Measurements from ENCODE around the gene PPP1R9A.

PPP1R9A gene

GRCh38 chr7:95201727-95202126 is 294.3 kb downstream of the PPP1R9A start:
- no peak overlapping the region for H3K4me3 ChIP-seq (ENCODE audit: low read depth, low read length)
- H3K4me1 ChIP-seq (ENCODE audit: control insufficient read depth, insufficient read depth, low read length) = no peaks in the 10 kb centered on the region
- no peaks in the 10 kb centered on the region for H3K9me3 ChIP-seq (ENCODE audit: control insufficient read depth, insufficient read depth, low read length)
- H3K9ac ChIP-seq (ENCODE audit: low read depth, low read length) = no peak overlapping the region
- no peak overlapping the region for H3K27ac ChIP-seq (ENCODE audit: low read depth, low read length)
- no peaks in the 10 kb centered on the region for H3K36me3 ChIP-seq (ENCODE audit: control insufficient read depth, insufficient read depth, low read length)
- no peaks in the 10 kb centered on the region for H3K27me3 ChIP-seq (ENCODE audit: control insufficient read depth, insufficient read depth, low read length)

- Histone ChIP-seq H3K4me1 (ENCODE audit: control insufficient read depth, insufficient read depth, low read length) (no peaks in the 10 kb centered on the region), H3K9me3 (ENCODE audit: control insufficient read depth, insufficient read depth, low read length) (no peaks in the 10 kb centered on the region), H3K36me3 (ENCODE audit: control insufficient read depth, insufficient read depth, low read length) (no peaks in the 10 kb centered on the region), H3K9ac (ENCODE audit: low read depth, low read length) (no peak overlapping the region), H3K27me3 (ENCODE audit: control insufficient read depth, insufficient read depth, low read length) (no peaks in the 10 kb centered on the region), H3K27ac (ENCODE audit: low read depth, low read length) (no peak overlapping the region), H3K4me3 (ENCODE audit: low read depth, low read length) (no peak overlapping the region)
Observed at GRCh38 chr7:95204618-95205017, 297.2 kb downstream of the PPP1R9A start.

GRCh38 chr7:95205665-95206225 is 298.4 kb downstream of the PPP1R9A start:
- no peak overlapping the region for H3K27ac ChIP-seq (ENCODE audit: low read depth, low read length)
- no peaks in the 10 kb centered on the region for H3K9me3 ChIP-seq (ENCODE audit: control insufficient read depth, insufficient read depth, low read length)
- H3K27me3 ChIP-seq (ENCODE audit: control insufficient read depth, insufficient read depth, low read length) = no peaks in the 10 kb centered on the region
- no peaks in the 10 kb centered on the region for H3K4me1 ChIP-seq (ENCODE audit: control insufficient read depth, insufficient read depth, low read length)
- H3K4me3 ChIP-seq (ENCODE audit: low read depth, low read length) = no peak overlapping the region
- H3K36me3 ChIP-seq (ENCODE audit: control insufficient read depth, insufficient read depth, low read length) = no peaks in the 10 kb centered on the region
- no peak overlapping the region for H3K9ac ChIP-seq (ENCODE audit: low read depth, low read length)

- Histone ChIP-seq H3K27ac (ENCODE audit: low read depth, low read length) (no peak overlapping the region), H3K27me3 (ENCODE audit: control insufficient read depth, insufficient read depth, low read length) (no peaks in the 10 kb centered on the region)
Observed at GRCh38 chr7:95209276-95209675, 301.9 kb downstream of the PPP1R9A start.

GRCh38 chr7:95209788-95210187 is 302.4 kb downstream of the PPP1R9A start:
- no peaks in the 10 kb centered on the region for H3K9me3 ChIP-seq (ENCODE audit: control insufficient read depth, insufficient read depth, low read length)
- H3K4me1 ChIP-seq (ENCODE audit: control insufficient read depth, insufficient read depth, low read length) = no peaks in the 10 kb centered on the region
- H3K27ac ChIP-seq (ENCODE audit: low read depth, low read length) = no peak overlapping the region
- H3K4me3 ChIP-seq (ENCODE audit: low read depth, low read length) = no peak overlapping the region
- no peaks in the 10 kb centered on the region for H3K27me3 ChIP-seq (ENCODE audit: control insufficient read depth, insufficient read depth, low read length)
- no peak overlapping the region for H3K9ac ChIP-seq (ENCODE audit: low read depth, low read length)
- no peaks in the 10 kb centered on the region for H3K36me3 ChIP-seq (ENCODE audit: control insufficient read depth, insufficient read depth, low read length)

More at GRCh38 chr7:95209276-95209675, 301.9 kb downstream of the PPP1R9A start:
- Histone ChIP-seq H3K9ac (ENCODE audit: low read depth, low read length) (no peak overlapping the region), H3K36me3 (ENCODE audit: control insufficient read depth, insufficient read depth, low read length) (no peaks in the 10 kb centered on the region), H3K9me3 (ENCODE audit: control insufficient read depth, insufficient read depth, low read length) (no peaks in the 10 kb centered on the region), H3K4me3 (ENCODE audit: low read depth, low read length) (no peak overlapping the region), H3K4me1 (ENCODE audit: control insufficient read depth, insufficient read depth, low read length) (no peaks in the 10 kb centered on the region)

GRCh38 chr7:95213148-95213547 is 305.8 kb downstream of the PPP1R9A start:
- no peak overlapping the region for H3K27ac ChIP-seq (ENCODE audit: low read depth, low read length)
- no peaks in the 10 kb centered on the region for H3K36me3 ChIP-seq (ENCODE audit: control insufficient read depth, insufficient read depth, low read length)
- H3K9me3 ChIP-seq (ENCODE audit: control insufficient read depth, insufficient read depth, low read length) = no peaks in the 10 kb centered on the region
- H3K27me3 ChIP-seq (ENCODE audit: control insufficient read depth, insufficient read depth, low read length) = no peaks in the 10 kb centered on the region
- no peak overlapping the region for H3K9ac ChIP-seq (ENCODE audit: low read depth, low read length)
- no peaks in the 10 kb centered on the region for H3K4me1 ChIP-seq (ENCODE audit: control insufficient read depth, insufficient read depth, low read length)
- no peak overlapping the region for H3K4me3 ChIP-seq (ENCODE audit: low read depth, low read length)

- Histone ChIP-seq H3K9me3 (ENCODE audit: control insufficient read depth, insufficient read depth, low read length) (no peaks in the 10 kb centered on the region), H3K4me1 (ENCODE audit: control insufficient read depth, insufficient read depth, low read length) (no peaks in the 10 kb centered on the region), H3K9ac (ENCODE audit: low read depth, low read length) (no peak overlapping the region), H3K27ac (ENCODE audit: low read depth, low read length) (no peak overlapping the region), H3K36me3 (ENCODE audit: control insufficient read depth, insufficient read depth, low read length) (no peaks in the 10 kb centered on the region), H3K27me3 (ENCODE audit: control insufficient read depth, insufficient read depth, low read length) (no peaks in the 10 kb centered on the region), H3K4me3 (ENCODE audit: low read depth, low read length) (no peak overlapping the region)
Observed at GRCh38 chr7:95213809-95214492, 306.6 kb downstream of the PPP1R9A start.

GRCh38 chr7:95219721-95220120 is 312.3 kb downstream of the PPP1R9A start:
- no peaks in the 10 kb centered on the region for H3K27me3 ChIP-seq (ENCODE audit: control insufficient read depth, insufficient read depth, low read length)
- no peak overlapping the region for H3K4me3 ChIP-seq (ENCODE audit: low read depth, low read length)
- no peak overlapping the region for H3K27ac ChIP-seq (ENCODE audit: low read depth, low read length)
- no peak overlapping the region for H3K9ac ChIP-seq (ENCODE audit: low read depth, low read length)
- H3K4me1 ChIP-seq (ENCODE audit: control insufficient read depth, insufficient read depth, low read length) = no peaks in the 10 kb centered on the region
- no peaks in the 10 kb centered on the region for H3K36me3 ChIP-seq (ENCODE audit: control insufficient read depth, insufficient read depth, low read length)
- H3K9me3 ChIP-seq (ENCODE audit: control insufficient read depth, insufficient read depth, low read length) = no peaks in the 10 kb centered on the region

GRCh38 chr7:95220328-95220727 is 312.9 kb downstream of the PPP1R9A start:
- Histone ChIP-seq H3K27ac (ENCODE audit: low read depth, low read length) (no peak overlapping the region), H3K36me3 (ENCODE audit: control insufficient read depth, insufficient read depth, low read length) (no peaks in the 10 kb centered on the region), H3K9me3 (ENCODE audit: control insufficient read depth, insufficient read depth, low read length) (no peaks in the 10 kb centered on the region), H3K4me1 (ENCODE audit: control insufficient read depth, insufficient read depth, low read length) (no peaks in the 10 kb centered on the region), H3K9ac (ENCODE audit: low read depth, low read length) (no peak overlapping the region), H3K27me3 (ENCODE audit: control insufficient read depth, insufficient read depth, low read length) (no peaks in the 10 kb centered on the region), H3K4me3 (ENCODE audit: low read depth, low read length) (no peak overlapping the region)

- no peaks in the 10 kb centered on the region for H3K36me3 ChIP-seq (ENCODE audit: control insufficient read depth, insufficient read depth, low read length)
- no peak overlapping the region for H3K4me3 ChIP-seq (ENCODE audit: low read depth, low read length)
- H3K27ac ChIP-seq (ENCODE audit: low read depth, low read length) = no peak overlapping the region
- no peaks in the 10 kb centered on the region for H3K4me1 ChIP-seq (ENCODE audit: control insufficient read depth, insufficient read depth, low read length)
- H3K9ac ChIP-seq (ENCODE audit: low read depth, low read length) = no peak overlapping the region
- H3K27me3 ChIP-seq (ENCODE audit: control insufficient read depth, insufficient read depth, low read length) = no peaks in the 10 kb centered on the region
- no peaks in the 10 kb centered on the region for H3K9me3 ChIP-seq (ENCODE audit: control insufficient read depth, insufficient read depth, low read length)
Observed at GRCh38 chr7:95225301-95225700, 317.9 kb downstream of the PPP1R9A start.

GRCh38 chr7:95229301-95229700 is 321.9 kb downstream of the PPP1R9A start:
- no peaks in the 10 kb centered on the region for H3K9me3 ChIP-seq (ENCODE audit: control insufficient read depth, insufficient read depth, low read length)
- H3K9ac ChIP-seq (ENCODE audit: low read depth, low read length) = no peak overlapping the region
- no peak overlapping the region for H3K27ac ChIP-seq (ENCODE audit: low read depth, low read length)
- H3K4me3 ChIP-seq (ENCODE audit: low read depth, low read length) = no peak overlapping the region
- H3K4me1 ChIP-seq (ENCODE audit: control insufficient read depth, insufficient read depth, low read length) = no peaks in the 10 kb centered on the region
- H3K27me3 ChIP-seq (ENCODE audit: control insufficient read depth, insufficient read depth, low read length) = no peaks in the 10 kb centered on the region
- H3K36me3 ChIP-seq (ENCODE audit: control insufficient read depth, insufficient read depth, low read length) = no peaks in the 10 kb centered on the region

Measured in HUES48 (cell line).